ENCODE measurements around the gene WNT9A.

Gene WNT9A

DNA sequence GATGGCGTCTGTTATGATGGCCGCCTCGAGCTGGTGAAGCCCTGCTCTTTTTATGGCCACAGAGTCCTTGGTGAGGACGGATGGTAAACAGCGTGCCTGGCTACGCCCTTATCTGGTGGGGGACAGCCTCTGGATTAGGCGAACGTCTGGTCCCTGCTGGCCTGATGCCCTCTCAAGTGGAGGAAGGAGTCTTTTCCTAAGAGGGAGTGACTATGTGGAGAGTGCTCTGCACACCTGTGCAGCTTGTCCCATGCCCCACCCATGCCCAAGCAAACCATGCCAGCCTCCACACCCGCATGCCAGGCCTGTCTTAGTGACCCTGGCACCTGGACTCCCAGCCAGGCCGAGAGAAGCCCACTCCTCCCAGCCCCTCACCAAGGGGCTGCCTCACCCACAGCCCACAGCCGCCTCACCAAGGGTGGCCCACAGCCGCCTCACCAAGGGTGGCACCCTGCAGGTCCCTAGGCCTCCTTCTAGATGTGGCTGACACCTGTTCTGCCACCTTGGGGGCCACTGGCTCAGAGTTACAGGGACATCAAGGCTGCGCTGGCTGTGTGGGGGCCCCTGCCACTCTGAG lies 40.2 kb downstream of the WNT9A start:
- DNase-seq = no peak

DNA sequence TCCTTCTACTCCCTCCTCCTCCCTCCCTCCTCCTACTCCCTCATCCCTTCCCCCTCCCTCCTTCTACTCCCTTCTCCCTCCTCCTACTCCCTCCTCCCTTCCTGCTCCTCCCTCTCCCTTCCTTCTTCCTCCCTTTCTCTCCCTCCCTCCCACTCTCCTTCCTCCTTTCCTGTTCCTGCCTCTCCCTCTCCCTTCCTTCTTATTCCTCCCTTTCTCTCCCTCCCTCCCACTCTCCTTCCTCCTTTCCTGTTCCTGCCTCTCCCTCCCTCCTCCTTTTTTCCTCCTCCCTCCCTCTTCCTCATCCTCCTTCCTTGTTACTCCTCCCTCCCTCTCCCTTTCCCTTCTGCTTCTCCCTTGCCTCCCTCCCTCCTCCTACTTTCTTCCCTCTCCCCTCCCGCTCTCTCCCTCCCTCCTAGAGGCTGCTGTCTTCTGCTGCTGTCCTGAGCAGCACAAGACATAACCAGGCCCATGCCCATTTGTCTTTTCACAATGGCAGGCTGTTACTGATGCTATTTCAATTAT lies 41.1 kb downstream of the WNT9A start:
- DNase-seq = no peak

DNA sequence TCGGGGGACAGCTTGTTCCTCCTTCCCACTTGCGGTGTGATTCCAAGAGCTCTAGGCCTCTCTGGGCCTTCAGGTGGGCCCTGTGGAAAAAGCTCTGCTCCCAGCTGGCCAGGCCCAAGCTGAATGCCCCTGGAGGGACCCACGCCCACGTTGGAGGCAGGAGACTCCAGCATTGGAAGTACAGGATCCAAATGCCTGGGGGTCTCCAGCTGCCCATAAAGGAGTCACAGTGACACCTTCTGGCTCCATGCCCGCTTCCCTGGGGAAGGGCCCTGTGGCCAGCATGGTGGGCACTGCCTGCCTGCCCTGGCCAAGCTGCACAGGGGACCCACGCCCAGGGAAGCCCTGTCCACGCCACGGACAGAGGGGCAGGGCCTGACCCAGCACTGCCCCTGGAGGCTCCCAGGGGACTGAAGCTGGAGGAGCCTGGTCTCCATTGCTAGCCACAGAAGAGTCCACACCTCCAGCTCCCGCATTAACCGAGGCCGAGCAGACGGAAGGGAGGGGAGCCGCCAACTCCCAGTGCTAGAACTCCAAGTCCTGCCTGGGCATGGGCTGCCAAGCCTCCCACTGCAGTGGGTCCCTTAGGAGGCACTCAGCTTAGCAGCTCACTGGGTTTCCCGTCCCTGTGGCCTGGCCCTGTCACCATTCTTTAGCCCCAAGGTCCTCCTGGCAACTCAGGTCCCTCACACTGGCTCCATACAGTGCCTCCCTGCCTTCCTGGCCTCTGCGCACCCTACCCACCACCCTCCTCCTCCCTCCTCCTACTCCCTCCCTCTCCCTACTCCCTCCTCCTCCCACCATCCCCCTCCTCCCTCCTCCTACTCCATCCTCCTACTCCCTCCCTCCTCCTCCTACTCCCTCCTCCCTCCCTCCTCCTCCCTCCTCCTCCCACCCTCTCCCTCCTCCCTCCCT lies 41.9 kb downstream of the WNT9A start:
- no peak for DNase-seq

DNA sequence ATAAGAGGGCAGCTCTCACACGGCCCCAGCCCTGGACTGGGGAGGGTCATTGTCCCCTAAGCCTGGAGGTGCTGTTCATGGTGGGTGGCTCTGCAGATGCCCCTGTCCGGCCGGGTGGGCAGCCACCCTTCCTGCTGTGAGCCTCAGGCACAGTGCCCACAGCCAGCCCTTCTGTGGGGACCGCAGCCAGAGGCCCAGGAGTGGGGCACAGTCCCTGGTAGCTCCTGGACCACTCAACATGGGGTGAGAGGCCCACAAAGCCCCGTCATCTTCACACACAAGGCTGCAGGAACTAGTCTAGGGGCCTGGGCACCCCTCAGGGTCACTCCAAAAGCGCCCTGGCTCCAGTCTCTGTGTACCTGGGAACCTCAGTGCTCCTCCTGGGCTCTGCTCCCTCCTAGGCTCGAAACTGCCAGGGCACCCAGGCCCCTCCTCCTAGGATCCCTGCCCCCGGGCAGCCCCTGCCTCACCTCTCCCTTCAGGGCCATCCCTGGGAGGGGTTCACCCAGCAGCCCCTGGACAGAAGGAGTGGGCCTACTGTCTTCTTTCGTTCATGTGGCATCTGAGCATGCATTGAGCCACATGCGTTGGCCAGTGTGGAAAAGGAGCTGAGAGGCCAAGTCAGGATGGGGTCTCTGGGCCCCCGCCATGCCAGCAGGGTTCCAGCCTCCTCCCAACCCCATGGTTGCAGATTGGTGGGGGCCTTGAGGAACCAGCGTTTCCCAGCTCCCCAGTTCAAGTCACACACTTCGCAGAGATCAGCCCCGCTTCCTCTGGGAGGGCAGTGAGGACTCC lies 43.0 kb downstream of the WNT9A start:
- DNase-seq = no peak

DNA sequence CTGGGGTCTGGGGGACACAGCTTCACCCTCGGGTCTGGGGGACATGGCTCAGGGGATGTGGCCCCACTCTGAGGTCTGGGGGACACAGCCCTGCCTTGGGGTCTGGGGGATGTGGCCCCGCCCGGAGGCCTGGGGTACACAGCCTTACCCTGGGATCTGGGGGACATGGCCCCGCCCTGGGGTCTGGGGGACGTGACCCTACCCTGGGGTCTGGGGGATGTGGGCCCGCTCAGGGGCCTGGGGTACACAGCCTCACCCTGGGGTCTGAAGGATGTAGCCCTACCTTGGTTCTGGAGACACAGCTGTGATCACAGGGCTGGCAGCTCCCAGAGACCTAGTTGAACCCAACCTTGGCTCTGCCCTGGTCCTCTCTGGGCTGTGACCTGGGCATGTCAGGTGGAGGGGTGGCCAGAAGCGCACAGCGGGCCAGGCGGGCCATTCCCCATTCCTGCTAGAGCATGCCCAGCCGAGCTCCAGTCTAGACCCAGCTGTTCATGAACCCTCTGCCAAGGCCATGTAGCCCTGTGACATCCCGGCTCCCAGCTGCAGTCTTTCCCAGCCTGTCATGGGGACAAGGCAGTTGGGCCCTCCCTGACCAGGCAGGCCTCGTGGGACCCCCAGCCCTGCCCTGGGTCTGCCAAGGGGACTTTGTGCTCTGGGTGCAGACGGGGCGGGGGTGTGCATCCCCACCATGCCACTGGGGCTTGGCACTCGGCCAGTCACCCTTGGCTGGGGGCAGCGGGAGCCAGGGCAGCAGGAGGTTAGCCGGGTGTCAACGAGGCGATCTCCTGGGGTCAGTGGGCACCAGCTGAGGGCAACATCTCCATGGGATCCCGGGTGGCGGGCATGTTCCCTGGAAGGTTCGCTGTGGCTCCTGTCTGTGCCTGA lies 43.9 kb downstream of the WNT9A start:
- no peak for DNase-seq

DNA sequence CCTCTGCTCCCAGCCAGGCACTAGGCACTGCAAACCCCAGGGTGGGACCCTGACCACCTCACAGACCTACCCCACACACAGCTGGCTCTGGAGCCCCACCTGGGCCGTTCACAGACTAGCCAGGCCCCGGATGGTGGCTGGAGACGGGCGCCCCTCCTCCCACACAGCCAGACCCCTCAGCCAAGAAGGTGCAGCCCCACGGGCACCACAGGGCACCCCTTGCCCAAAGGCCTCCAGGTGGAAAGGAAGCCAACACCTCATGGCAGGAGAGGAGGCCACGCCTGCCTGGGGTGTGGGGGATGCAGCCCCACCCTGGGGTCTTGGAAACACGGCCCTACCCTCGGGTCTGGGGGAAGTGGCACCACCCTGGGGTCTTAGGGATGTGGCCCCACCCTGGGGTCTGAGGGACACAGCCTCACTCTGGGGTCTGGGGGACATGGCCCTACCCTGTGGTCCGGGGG lies 44.6 kb downstream of the WNT9A start:
- DNase-seq = no peak

DNA sequence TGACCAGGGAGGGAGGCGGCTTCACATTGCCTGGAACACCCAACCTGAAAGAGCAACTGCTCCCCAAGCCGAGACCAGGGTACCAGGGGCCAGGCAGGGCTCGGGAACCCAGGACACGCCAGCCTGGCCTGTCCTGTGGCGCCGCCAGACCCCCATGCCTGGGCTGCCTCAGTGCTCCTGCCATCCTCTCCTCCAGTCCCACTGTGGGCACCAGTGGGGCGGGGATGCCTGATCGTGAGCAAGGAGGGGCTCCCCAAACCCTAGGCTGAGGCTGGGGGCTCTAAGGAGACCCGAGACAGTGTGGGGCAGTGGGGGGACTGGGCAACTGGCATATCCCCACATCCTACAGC lies 45.1 kb downstream of the WNT9A start:
- DNase-seq = no peak

DNA sequence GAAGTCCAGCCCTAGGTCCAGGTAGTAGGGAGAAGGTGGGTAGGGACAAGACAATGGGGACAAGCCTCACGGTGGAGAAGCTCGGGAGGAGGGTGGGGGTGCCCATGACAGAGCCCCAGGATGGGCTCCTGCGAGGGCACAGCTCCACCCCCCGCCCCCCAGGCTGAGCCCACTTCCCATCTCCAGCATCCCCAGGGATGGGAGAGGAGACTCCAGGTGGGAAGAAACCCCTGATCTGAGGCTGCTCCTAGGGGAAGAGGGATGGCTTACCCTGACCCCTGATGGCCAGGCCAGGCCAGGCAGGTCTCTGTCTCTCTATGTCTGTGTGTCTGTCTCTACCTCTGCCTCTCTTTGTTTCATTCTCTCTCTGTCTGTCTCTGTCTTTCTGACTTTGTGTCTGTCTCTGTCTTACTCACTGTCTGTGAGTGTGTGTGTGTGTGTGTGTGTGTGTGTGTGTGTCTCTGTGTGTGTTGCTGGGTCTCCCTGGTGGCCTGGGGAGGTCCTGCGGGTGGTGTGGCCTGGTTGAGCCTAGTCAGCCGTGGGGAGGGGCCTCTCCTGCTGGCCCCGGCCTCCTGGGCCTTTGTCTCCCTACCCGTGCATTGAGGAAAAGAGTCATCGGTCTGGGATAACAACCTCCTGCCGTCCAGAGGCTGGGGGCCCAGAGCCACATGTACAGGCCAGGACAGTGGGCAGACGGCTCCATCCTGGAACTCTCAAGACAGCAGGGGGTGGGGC lies 45.7 kb downstream of the WNT9A start:
- DNase-seq = no peak

DNA sequence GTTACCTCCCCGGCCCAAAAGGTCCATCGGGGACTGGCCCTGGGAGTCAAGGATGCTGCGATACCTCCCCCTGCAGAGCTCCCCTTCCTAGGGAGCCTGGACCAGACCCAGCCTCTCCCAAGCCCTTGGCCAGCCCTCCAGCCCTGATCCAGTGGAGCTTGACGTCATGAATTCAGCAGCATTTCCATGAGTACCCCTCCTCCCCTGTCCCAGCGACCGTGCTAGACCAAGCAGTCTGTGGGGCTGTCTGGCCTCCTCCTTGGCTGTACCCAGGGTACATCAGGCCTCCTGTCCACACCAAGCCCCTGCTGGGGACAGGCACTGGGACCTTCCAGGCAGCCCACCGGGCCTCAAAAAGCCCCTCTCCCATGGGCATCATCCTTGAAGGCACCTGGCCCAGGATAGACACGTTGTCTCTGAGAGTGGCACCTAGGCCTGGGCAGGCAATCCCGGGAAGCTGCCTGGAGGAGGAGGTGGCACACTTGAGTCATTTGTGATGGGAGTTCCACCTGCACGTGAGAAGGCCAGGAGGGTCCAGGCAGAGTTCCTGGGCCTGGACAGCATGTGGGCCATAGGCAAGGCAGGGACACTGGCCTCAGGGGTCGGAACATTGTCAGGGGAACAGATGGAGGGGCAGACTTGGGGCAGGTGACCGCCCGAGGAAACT lies 46.4 kb downstream of the WNT9A start:
- DNase-seq = no peak

DNA sequence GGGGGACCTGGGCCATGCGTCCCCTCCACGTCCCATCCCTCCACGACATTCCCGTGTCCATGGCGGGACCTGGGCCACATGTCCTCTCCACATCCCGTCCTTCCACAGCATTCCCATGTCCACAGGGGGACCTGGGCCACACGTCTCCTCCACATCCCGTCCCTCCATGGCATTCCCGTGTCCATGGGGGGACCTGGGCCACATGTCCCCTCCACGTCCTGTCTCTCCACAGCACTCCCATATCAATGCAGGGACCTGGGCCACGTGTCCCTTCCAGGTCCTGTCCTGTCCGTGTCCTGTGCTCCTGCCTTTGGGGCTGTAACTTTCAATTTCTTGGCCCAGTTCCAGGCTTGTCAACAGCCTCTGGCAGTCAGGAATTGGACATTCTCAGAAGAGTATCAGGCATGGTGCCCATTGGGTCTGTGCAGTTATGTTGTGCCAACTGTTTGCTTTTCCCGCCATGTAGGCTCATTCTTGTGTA lies 47.1 kb downstream of the WNT9A start:
- DNase-seq = no peak

DNA sequence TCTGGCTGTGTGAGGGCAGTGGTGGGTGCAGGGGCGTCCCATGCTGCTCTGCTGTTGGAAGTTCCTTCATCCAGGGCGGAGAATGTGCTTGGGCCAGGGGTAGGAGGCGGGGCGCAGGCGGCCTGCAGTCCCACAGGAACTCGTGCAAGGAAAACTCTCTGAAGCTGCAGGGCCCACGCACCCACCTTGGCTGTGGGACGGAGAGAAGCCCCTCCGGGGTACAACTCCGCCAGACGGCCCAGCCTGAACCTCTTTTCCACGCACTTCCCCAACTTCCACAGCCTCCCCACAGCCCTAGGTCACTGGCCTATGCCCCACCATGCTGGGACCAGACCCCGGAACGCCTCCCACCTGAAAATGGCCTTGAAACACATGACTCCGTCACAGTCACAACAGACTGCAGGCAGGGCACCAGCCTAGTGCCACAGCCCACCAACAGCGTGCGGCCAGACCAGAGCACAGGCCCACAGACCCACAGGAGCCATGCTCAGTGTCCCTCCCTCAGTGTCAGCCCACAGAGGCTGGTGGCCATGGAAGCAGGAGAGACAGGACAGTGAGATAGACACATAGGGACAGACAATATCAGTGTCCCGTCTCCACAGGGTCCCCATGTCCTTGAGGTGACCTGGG lies 47.8 kb downstream of the WNT9A start:
- DNase-seq = no peak

DNA sequence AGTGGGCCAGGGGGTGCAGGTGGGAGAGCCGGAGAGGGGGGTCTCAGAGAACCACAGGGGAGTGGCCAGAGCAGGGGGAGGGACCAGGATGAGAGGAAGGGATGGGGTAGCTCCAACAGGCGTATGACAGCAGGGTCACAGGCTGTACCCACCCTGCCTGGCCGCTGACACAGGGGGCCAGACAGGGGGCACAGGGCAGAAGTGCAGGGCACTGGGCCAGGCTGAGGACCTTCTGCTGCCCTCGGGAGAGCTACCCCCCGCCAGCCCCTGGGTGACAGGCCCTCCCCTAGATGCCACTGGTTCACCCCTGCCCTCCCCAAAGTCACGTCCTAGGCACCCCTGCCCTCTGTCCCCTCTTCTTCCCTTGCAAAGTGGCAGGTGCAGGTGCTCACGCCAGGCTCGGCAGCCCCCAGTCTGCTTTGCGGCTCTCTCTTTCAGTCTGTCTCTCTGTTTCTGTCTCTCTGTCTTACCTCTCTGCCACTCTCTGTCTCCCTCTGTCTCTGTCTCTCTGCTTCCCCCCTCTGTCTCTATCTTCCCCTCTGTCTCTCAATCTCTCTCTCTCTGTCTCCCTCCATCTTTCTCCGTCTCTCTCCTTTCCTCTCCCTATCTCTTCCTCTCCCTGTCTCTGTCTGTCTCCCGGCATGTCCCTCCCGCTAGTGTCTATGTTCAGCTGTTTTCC lies 48.5 kb downstream of the WNT9A start:
- no peak for DNase-seq

DNA sequence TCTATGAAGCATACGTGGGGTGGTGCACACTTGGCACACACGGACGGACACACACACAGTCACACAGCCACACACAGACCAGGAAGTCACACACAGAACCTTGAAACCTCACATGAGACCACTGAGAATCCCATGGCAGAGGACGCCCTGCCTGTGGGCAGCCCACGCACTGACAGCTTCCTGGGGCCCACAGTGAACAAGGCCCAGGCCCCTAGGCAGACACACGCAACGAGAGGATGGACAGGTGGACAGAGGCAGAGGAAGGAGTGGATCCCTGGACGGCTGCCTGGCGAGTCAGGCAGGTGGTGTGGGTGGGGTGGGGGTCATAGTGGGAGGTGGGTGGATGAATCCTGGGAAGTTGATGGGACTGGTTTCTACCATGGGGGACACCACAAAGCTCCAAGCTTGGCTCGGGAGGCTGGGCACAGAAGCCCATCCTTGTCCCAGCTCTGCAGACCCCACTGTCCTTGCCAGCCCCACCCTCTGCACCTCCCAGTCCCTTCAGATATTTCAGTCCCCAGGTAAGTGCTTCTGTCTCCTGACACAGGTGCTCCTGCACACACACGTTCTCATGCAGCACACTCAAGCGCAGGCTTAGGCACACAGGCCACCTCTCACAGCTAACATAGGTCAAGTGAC lies 49.1 kb downstream of the WNT9A start:
- no peak for DNase-seq

DNA sequence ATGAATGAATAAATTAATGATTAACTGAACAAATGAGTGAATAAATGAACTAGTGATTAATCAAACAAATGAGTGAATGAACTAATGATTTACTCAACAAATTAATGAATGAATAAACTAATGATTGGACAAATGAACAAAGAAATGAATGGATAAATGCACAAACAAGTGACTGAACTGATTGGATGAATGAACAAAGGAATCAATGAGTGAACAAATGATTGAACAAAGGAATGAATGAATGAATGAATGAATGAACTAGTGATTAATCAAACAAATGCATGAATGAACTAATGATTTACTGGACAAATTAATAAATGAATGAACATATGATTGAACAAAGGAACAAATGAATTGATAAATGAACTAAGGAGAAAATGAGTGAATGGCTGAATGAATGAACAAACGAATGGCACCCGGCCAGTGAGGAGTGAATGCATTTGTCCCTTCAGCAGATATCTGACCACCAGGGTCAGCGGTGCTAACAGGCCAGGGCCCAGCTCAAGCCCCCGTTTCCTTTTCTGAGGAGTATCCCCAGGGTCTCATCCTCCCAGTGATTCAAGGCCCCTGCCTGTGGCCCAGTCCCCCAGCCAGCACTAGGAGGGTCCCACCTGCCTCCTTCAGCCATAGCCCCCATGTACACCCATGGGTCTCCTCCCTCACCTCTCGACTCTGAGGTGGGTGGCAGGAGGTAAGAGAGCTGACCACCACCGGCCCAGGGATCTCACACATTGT lies 49.9 kb downstream of the WNT9A start:
- no peak for DNase-seq

DNA sequence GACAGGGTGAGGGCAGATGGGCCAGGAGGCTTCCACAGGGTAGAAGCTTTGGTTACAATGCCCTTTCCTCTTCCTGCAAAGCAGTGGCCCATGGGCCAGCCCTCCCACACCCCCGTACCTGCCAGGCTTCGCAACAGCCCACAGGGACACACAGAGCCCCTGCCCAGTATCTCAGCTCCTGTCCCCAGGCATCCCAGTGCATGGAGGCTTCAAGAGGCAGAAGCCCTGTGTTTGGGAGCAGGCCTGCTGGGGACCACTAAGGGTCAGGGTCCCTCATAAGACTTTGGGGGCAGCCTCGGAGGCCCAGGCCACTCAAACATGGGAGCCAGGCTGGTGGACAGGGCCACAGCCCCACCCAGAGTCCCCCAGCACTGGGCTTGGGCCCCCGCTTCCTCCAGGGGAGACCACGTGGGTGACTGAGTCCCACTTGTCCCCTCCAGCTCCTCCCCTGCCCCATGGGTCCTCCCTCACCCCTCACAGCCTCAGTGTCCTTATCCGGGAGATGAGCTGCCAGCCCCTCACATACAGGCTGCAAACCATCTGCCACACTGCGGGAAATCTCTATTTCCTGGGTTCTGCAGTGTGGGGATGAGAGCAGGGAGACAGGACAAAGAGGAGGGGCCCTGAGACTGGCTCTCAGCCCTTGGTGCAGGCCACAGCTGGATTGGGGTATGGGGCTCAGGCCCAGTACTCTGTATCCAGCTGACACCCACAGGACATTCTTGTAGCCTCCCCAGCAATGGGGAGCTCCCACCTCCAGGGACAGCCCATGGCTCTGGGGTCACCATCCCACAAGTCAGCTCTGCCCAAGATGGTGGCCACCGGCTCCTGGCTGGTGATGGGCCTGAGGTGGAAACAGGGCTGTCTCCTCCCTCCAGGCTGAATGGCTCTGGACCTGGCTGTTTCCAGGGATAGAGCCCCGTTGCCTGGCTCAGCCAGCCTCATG lies 50.7 kb downstream of the WNT9A start:
- no peak for DNase-seq

DNA sequence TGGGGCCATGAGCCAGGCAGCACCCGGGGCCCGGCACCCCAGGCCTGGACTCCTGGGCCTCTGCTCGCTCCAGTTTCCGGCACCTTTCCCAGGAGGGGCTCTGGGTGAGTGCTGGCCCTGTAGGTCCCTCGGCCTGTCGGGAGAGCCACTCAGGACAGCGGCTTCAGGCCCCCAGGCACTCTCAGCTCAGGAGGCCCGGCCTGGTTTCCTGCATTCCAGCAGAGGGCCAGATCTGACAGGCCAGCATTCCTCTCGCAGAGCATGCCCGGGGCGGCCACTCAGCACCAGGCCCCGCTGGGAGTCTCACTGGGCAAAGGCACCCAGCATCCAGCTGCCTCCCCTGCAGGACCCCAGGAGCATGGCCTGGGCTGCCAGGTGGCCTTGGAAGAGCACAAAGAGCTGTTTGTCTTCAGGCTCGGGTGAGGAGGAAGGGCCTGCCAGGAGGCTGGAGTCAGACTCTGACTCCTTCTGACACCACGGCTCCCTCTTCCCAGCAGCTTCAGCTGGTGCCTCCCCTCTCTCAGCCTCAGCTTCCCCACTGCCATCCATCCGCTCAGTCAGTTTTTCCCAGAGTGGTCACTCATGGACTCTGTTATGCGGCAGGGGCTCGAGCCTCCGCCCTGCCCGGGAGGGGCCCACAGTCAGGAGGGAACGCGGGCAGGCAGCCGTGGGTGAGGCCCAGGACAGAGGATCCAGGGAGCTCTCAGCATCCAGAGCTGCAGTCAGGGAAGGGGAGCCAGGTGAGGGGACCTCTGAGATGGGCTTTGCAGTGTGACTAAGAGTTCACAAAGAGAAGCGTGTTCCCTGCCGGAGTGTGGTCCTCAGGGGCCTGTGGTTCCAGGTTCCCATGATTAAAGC lies 51.7 kb downstream of the WNT9A start:
- no peak for DNase-seq
